Choroid plexus epithelial cell (primary cell): Measurements from ENCODE around the gene TMEFF2.

Source experiments
- DNase-seq: peaks from one replicate; pipeline ENCODE4 v3.0.0-alpha.2; 2010; ENCODE audit warnings: low read depth
- H3K4me3 ChIP-seq: 2 replicates; pipeline ENCODE4 v1.5.1; 2011; ENCODE audit warnings: low read depth, mild to moderate bottlenecking, control low read depth, low read length, moderate library complexity
- CTCF ChIP-seq: conservative IDR thresholded peaks from 2 replicates; pipeline ENCODE4 v1.5.1; 2011; ENCODE audit warnings: low read depth, mild to moderate bottlenecking, control low read depth, inconsistent platforms, low read length, moderate library complexity

Gene TMEFF2

GRCh38 chr2:191917430-191917881 lies 277.3 kb downstream of the TMEFF2 start:
- no peak for DNase-seq
- TF ChIP-seq CTCF, result no peak
- H3K4me3 ChIP-seq, result no peak overlapping the region

DNA sequence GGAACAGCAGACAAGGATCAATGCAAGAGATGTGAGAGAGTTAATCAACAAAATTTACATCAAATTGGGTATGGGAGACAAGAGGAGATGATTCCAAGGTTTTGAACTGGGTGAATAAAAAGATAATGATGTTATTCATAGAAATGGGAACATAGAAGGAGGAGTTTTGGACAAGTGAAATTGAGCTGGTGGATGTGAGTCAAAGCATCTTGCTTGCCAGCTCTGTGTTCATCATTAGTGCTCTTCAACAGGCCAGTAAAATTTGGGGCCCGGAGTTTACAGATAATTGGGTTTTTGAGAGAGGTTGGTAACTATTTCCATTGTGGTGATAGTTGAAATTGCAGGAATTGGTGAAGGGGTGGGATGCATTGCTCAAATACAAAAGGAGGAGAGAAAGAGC lies 277.9 kb downstream of the TMEFF2 start:
- TF ChIP-seq CTCF, result no peak
- H3K4me3 ChIP-seq, result no peak overlapping the region
- no peak for DNase-seq

- H3K4me3 ChIP-seq, result no peak overlapping the region
- DNase-seq, result no peak
- no peak for TF ChIP-seq CTCF
Observed at GRCh38 chr2:191915750-191916149, 279.0 kb downstream of the TMEFF2 start.

- DNase-seq, result no peak
- TF ChIP-seq CTCF, result no peak
- no peak overlapping the region for H3K4me3 ChIP-seq
Observed at GRCh38 chr2:191913796-191914195, 280.9 kb downstream of the TMEFF2 start.

DNA sequence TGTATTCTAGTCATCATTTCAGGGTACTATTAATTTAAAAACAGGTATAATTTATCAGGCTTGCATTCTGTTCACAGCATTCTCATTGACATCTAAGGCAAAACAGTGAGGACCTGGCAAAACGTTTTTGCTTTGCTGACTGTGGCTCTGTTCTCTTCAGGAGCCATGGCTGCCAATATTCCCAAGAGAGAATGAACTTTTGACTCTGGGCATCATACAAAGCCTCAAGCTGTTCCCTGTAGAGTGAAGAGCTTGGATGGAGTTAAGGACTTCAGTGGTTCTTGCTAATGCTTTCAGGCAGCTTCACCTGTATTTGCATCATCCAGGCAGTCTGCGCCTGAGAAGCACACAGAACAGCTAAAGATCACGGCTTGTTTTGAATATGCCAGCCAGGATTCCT lies 282.0 kb downstream of the TMEFF2 start:
- TF ChIP-seq CTCF, result no peak
- no peak overlapping the region for H3K4me3 ChIP-seq
- DNase-seq, result no peak

- TF ChIP-seq CTCF, result no peak
- DNase-seq, result peak; percentile 59
- H3K4me3 ChIP-seq, result no peak overlapping the region
Observed at GRCh38 chr2:191910518-191910917, 284.2 kb downstream of the TMEFF2 start.

- DNase-seq, result no peak
- no peak overlapping the region for H3K4me3 ChIP-seq
- no peak for TF ChIP-seq CTCF
Observed at GRCh38 chr2:191908874-191909273, 285.9 kb downstream of the TMEFF2 start.
